Body of pancreas (tissue), 4 donors: ENCODE data around the gene TOX3. TPM values are rescaled to one million over a fixed set of nuclear protein-coding genes. Genes with fewer than 3 reads are reported as not detected.

Experiments
- ATAC-seq: fragments of 150-250 bp; one replicate; pipeline ENCODE4 v1.9.1; 2016
- DNase-seq, 4 donors: peaks; one replicate each; pipeline ENCODE4 v3.0.0-alpha.2; 2019
- H3K27ac ChIP-seq, 4 donors: fragments of 200-600 bp; sonication (generic); 1 replicate in 3 of 4; 2 replicates in 1 of 4; pipeline versions ENCODE4 v1.5.1 to v1.6.1; 2016 to 2019; ENCODE audit warnings: mild to moderate bottlenecking in 1 of 4, mixed read lengths in 1 of 4, moderate library complexity in 1 of 4
- H3K27me3 ChIP-seq, 2 donors: fragments of 200-600 bp; sonication (generic); one replicate each; pipeline ENCODE4 v1.6.0; 2016; ENCODE audit warnings: mild to moderate bottlenecking in 1 of 2
- H3K36me3 ChIP-seq, 2 donors: fragments of 200-600 bp; sonication (generic); replicated peaks in 1 of 2; 2 replicates each; pipeline ENCODE4 v1.5.1; 2016; ENCODE audit warnings: low read depth in 2 of 2; ENCODE audit not compliant: insufficient read depth in 1 of 2
- H3K4me1 ChIP-seq: fragments of 200-600 bp; sonication (generic); one replicate; pipeline ENCODE4 v1.6.0; 2016
- H3K4me3 ChIP-seq, 2 donors: fragments of 200-600 bp; sonication (generic); 1 replicate in 1 of 2; 2 replicates in 1 of 2; pipeline ENCODE4 v1.5.1; 2016 to 2019
- H3K9me3 ChIP-seq, 3 donors: fragments of 200-600 bp; sonication (generic); 1 replicate in 2 of 3; 2 replicates in 1 of 3; pipeline ENCODE4 v1.5.1; 2016
- POLR2A ChIP-seq, 3 donors: fragments of 450-650 bp; IDR thresholded peaks; one replicate each; pipeline ENCODE4 v1.6.1; 2016; ENCODE audit warnings: antibody characterized with exemption in 3 of 3, mild to moderate bottlenecking in 2 of 3
- WGBS, 2 donors: methylation state at CpG; one replicate each; pipeline ENCODE4 v1.1.5; 2017; 5-methylcytosine and 5-hydroxymethylcytosine counted together
- intact Hi-C: fragments of 100-400 bp; cut with DNase I; formaldehyde crosslinking; loops from one replicate; pipeline ENCODE4 v1.15.1; 2023
- total RNA-seq, 2 donors: library from RNA; depleted of rRNA; stranded (reverse); fragments of >200 nt; gene quantifications; one replicate each; pipeline ENCODE4 v1.1.0, GENCODE V29; 2016
- TF ChIP-seq, protein P1 (sequence below), 7 experiments: fragments of 450-650 bp in 4 of 7; fragments of 200-600 bp in 3 of 7; sonication (generic) in 3 of 7; IDR thresholded peaks; one replicate each; pipeline ENCODE4 v1.5.1; 2016 to 2019; ENCODE audit warnings: antibody characterized with exemption in 7 of 7

The TOX3 gene
- total RNA-seq, 2 donors from 2014 or later, result 1.3 to 5.2 TPM

DNA sequence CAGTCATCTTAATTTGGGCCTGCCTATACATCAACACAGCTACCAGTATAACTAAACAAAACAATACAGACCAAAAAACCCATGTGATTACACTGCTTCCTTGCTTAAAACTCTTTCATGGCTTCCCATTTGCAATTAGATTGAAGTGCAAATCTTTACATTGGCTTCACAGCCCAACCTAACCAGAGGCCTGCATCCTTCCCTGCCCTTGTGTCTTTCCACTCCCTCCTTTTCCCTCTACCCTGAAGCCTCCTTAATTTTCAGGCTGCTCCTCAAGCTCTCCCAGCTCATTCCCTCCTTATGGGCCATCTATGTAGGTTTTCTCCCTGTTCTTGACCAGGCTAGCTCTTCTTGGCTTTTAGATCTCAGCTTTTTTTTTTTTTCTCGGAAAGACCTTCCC lies 147.8 kb downstream of the TOX3 start:
- TF ChIP-seq POLR2A (IDR thresholded peaks at IDR 0.05), result no peak
- TF ChIP-seq, protein P1, sequence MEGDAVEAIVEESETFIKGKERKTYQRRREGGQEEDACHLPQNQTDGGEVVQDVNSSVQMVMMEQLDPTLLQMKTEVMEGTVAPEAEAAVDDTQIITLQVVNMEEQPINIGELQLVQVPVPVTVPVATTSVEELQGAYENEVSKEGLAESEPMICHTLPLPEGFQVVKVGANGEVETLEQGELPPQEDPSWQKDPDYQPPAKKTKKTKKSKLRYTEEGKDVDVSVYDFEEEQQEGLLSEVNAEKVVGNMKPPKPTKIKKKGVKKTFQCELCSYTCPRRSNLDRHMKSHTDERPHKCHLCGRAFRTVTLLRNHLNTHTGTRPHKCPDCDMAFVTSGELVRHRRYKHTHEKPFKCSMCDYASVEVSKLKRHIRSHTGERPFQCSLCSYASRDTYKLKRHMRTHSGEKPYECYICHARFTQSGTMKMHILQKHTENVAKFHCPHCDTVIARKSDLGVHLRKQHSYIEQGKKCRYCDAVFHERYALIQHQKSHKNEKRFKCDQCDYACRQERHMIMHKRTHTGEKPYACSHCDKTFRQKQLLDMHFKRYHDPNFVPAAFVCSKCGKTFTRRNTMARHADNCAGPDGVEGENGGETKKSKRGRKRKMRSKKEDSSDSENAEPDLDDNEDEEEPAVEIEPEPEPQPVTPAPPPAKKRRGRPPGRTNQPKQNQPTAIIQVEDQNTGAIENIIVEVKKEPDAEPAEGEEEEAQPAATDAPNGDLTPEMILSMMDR (IDR thresholded peaks at IDR 0.05), result no peak
- ATAC-seq, result no peak
- DNase-seq, result no peak
- Histone ChIP-seq H3K27me3 (no peaks in the 10 kb centered on the region), H3K27ac (no peak overlapping the region), H3K9me3 (no peaks in the 10 kb centered on the region), H3K4me3 (no peak overlapping the region), H3K36me3 (no peaks in the 10 kb centered on the region), H3K4me1 (no peaks in the 10 kb centered on the region)
- WGBS, 2 donors, result 64 to 80% methylated on average over 1 of the region's 1 CpG
- intact Hi-C loops, result no loop called here

DNA sequence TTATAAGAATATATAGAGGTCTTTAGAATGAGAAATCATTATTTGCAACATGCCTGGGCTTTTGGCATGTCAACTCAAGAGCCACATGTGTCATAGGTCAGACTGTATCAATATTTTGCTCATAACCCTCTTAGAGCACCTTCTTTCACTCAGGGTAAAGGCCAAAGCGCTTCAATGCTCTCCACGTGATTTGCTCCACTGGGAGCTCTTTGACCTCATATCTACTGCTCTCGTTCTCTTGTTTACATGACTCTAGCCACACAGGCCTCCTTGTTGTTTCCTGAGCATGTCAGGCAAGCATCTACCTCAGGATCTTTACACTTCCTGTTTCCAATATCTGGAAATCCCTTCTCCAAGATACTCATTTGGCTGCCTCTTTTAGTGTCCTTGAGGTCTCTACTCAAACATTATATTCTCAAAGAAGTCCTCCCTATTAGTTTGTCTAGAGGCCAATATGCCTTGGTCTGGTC lies 148.4 kb downstream of the TOX3 start:
- Histone ChIP-seq H3K27ac (no peak overlapping the region), H3K4me1 (no peaks in the 10 kb centered on the region), H3K36me3 (no peaks in the 10 kb centered on the region), H3K27me3 (no peaks in the 10 kb centered on the region), H3K4me3 (no peak overlapping the region), H3K9me3 (no peaks in the 10 kb centered on the region)
- TF ChIP-seq, protein P1 (IDR thresholded peaks at IDR 0.05), result no peak
- TF ChIP-seq POLR2A (IDR thresholded peaks at IDR 0.05), result no peak
- intact Hi-C loops, result no loop called here
- ATAC-seq (no peak), DNase-seq (no peak)
- 58 to 79% methylated on average over 3 of the region's 3 CpGs for WGBS, 2 donors

DNA sequence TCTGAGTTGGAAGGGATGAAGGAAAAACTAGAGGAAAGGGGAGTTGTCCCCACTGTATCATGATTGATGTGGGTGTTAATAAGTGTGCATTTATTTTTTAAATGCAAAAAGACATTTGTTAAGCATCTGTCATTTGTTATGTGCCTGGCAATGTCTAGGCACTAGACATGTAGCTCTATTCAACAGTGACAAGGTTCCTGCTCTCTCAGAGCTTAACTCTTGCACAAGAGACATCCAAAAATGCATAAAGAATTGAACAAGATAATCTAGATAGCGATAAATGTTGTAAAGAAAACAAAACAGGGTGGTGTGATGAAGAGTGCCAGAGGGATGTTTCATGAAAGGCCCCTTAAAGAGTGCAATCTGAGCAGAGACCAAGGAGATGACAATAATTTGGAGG lies 148.9 kb downstream of the TOX3 start:
- Histone ChIP-seq H3K9me3 (no peaks in the 10 kb centered on the region), H3K36me3 (no peaks in the 10 kb centered on the region), H3K4me1 (no peaks in the 10 kb centered on the region), H3K27ac (no peak overlapping the region), H3K27me3 (no peaks in the 10 kb centered on the region), H3K4me3 (no peak overlapping the region)
- TF ChIP-seq, protein P1 (IDR thresholded peaks at IDR 0.05), result no peak
- TF ChIP-seq POLR2A (IDR thresholded peaks at IDR 0.05), result no peak
- ATAC-seq (no peak), DNase-seq (no peak)
- intact Hi-C loops, result no loop called here
- 79 to 95% methylated on average over 1 of the region's 1 CpG for WGBS, 2 donors

DNA sequence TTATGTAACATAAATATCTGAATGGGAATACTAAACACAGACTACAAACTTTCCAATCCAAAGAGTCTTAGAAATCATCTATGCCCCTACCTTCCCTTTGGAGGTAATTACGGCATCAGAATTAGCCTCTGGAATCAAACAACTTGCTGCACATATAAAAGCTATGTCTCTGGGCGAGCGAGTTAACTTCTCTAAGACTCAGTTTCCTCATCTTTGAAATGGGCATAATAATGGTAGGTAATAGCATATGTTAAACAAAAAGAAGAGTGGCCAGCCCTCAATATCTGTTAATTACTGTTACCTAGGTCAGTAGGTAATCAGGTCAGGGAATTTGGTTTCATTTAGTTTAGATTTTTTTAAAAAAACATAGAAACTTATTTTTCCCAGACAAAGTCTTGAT lies 153.5 kb downstream of the TOX3 start:
- 83 to 90% methylated on average over 3 of the region's 3 CpGs for WGBS, 2 donors
- Histone ChIP-seq H3K27me3 (no peaks in the 10 kb centered on the region), H3K36me3 (no peaks in the 10 kb centered on the region), H3K4me3 (no peak overlapping the region), H3K4me1 (no peaks in the 10 kb centered on the region), H3K27ac (no peak overlapping the region), H3K9me3 (no peaks in the 10 kb centered on the region)
- intact Hi-C loops, result no loop called here
- TF ChIP-seq, protein P1 (IDR thresholded peaks at IDR 0.05), result no peak
- TF ChIP-seq POLR2A (IDR thresholded peaks at IDR 0.05), result no peak
- no peak for DNase-seq
- no peak for ATAC-seq

DNA sequence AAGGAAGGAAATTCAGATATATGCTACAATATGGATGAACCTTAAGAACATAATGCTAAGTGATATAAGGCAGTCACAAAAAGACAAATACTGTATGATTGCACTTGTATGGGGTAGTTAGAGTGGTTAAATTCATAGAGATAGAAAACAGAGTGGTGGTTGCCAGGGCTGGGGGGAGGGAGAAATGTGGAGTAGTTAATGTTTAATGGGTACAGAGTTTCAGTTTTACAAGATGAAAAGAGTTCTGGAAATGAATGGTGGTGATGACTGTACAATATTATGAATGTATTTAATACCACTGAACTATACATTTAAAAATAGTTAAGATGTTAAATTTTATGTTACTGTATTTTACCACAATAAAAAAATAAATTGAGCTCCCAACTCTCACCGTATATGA lies 157.9 kb downstream of the TOX3 start:
- TF ChIP-seq, protein P1 (IDR thresholded peaks at IDR 0.05), result no peak
- TF ChIP-seq POLR2A (IDR thresholded peaks at IDR 0.05), result no peak
- no peak overlapping the region for H3K27ac ChIP-seq
- no peaks in the 10 kb centered on the region for H3K4me1 ChIP-seq
- no peak overlapping the region for H3K4me3 ChIP-seq
- intact Hi-C loops, result no loop called here
- ATAC-seq, result no peak
- no peaks in the 10 kb centered on the region for H3K36me3 ChIP-seq
- 91 to 93% methylated on average over 1 of the region's 1 CpG for WGBS, 2 donors
- no peaks in the 10 kb centered on the region for H3K9me3 ChIP-seq
- DNase-seq, result no peak
- no peaks in the 10 kb centered on the region for H3K27me3 ChIP-seq
